Astrocyte of the cerebellum (primary cell): ENCODE measurements around the gene CELF4.

ENCODE experiments used
- DNase-seq: peaks from one replicate; pipeline ENCODE4 v3.0.0-alpha.2; 2011; ENCODE audit warnings: low read depth
- H3K4me3 ChIP-seq: 2 replicates; pipeline ENCODE4 v1.5.1; 2011; ENCODE audit warnings: mild to moderate bottlenecking, low read depth, low read length, moderate library complexity
- in situ Hi-C: cut with HindIII; loops from 2 replicates; pipeline ENCODE4 v1.10.0; 2017; ENCODE audit warnings: low sequenced_read_pairs
- TF ChIP-seq, protein P1 (sequence below): IDR thresholded peaks from 2 replicates; pipeline ENCODE4 v1.5.1; 2012; ENCODE audit warnings: low read length, low read depth, moderate library complexity, mild to moderate bottlenecking; ENCODE audit errors: missing control alignments

CELF4 gene

DNA sequence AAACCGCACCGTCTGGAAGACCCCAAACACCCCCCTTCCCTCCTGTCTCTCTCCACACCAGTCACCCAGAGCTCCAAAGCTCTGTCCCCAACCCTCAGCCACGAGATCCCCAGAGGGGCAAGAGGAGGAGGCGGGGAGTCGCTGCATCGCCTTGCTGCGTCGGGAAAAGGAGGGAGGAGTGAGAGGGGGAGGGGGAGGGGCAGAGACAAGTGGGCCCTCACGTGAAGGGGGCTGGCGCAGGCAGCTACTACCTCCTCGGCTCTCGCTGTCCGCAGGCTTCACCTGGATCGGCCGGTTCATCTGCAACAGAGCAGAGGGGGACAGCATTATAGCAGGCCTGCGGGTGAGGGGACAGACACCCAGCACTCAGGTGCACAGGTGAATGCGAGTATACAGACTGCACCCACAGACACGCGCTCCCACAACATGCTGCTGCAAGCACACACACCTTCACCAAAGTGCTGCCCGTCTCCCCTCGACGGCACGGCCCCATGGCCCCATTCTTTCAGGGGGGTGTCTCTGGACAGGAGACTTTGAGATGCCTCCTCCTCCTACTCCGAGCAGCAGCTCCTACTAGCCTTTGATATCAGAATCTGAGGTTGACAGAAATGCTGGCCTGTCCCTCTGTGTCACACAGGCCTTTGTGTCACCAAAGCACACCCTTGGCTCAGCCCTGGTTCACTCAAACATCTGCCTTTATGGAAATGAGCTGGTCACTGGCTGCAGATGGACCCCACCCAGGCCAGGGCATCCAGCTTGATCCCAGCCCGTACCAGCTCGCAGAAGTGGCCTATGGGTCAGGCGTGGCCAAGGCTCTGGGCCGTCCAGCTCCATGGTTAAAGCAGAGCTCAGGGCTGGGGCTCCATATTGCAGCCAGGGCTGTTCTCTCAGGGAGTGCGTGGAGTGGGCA, 243.8 kb downstream of the CELF4 start:
- in situ Hi-C loops: no loop called here
- TF ChIP-seq, protein P1, sequence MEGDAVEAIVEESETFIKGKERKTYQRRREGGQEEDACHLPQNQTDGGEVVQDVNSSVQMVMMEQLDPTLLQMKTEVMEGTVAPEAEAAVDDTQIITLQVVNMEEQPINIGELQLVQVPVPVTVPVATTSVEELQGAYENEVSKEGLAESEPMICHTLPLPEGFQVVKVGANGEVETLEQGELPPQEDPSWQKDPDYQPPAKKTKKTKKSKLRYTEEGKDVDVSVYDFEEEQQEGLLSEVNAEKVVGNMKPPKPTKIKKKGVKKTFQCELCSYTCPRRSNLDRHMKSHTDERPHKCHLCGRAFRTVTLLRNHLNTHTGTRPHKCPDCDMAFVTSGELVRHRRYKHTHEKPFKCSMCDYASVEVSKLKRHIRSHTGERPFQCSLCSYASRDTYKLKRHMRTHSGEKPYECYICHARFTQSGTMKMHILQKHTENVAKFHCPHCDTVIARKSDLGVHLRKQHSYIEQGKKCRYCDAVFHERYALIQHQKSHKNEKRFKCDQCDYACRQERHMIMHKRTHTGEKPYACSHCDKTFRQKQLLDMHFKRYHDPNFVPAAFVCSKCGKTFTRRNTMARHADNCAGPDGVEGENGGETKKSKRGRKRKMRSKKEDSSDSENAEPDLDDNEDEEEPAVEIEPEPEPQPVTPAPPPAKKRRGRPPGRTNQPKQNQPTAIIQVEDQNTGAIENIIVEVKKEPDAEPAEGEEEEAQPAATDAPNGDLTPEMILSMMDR: no peak
- H3K4me3 ChIP-seq: no peak overlapping the region
- DNase-seq: no peak

DNA sequence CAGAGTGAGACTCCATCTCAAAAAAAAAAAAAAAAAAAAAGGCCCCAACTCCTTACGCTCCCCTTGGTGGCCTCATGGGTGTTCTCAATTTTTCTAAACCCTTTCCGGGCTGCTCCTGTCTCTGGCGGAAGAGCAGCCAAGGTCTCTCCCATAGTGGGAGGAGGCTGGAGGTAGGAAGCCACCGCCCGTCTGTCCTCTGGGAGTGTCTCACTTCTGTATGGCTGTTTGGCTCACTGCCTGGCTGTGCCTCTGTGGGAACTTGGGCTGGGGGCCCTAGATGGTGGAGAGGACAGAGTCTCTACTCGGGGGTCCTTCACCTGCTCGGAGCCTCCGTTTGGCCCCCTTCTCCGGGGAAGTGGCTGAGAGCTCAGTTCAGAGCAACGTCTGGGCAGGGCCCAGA, 245.3 kb downstream of the CELF4 start:
- no peak for DNase-seq
- in situ Hi-C loops: no loop called here
- H3K4me3 ChIP-seq: no peak overlapping the region
- TF ChIP-seq, protein P1: no peak

DNA sequence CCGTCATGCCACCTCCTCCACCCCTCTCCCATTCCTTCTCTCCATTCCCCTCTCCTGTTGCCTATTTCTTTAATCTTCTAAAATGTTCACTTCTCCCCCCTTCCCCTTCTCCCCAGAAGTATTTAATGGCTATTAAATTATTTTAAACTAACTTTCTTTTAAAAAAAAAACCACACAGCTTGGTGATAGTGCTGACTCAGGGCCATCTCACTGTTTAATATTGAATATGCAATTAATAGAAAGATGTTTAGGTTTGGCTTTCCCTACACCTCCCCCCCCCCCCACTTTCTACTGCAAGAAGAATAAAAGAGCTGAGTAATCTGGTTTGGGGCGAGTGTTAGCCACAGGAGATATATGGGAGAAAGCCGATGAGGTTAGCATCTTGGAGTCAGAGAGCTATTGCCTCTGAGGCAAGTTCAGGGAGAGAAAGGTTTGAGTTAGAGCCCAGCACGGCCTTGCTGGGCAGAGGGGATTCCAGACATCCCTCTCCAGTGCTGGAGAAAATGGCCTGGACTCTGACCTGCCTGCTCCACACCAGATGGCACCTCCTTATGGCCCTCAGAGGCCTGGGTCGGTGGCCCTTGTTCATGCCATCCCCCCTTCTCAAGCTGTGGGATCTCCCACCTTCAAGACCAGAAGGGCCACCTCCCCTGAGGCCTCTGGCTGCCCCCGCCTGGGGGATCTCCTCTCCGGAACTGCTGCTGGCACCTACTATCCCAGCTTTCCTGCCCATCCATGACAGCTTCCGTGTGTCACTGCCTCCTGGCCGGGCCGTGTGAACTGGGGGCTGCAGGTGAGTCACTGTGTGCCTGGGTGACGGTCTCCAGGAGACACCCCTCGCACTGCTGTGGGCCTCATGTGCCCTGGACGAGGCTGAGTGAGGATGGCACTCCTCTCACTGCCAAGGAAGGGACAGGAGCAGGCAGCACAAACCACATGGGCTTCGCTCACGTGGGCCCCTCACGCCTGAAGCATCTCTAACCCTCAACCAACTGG, 246.9 kb downstream of the CELF4 start:
- DNase-seq: no peak
- H3K4me3 ChIP-seq: no peak overlapping the region
- in situ Hi-C loops: no loop called here
- TF ChIP-seq, protein P1: no peak

DNA sequence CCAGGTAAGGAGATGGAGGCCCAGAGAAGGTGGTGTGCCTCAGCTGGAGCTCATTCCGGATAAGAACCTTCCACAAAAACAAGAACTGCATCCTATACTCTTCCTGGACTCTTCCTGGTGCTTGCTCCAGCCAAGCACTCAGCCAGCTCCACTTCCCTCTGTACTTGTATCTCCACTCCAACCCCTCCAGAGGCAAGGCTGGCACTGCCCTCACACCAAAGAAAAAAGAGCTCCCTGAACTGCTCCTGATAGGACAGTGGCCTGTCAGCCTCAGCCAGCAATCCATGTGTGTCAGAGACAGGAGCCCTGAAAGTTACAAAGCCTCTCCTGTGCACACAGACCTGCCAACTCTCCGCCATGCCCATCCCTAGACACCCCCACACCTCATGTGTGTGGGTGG, 248.1 kb downstream of the CELF4 start:
- no peak for DNase-seq
- in situ Hi-C loops: no loop called here
- TF ChIP-seq, protein P1: no peak
- H3K4me3 ChIP-seq: no peak overlapping the region

DNA sequence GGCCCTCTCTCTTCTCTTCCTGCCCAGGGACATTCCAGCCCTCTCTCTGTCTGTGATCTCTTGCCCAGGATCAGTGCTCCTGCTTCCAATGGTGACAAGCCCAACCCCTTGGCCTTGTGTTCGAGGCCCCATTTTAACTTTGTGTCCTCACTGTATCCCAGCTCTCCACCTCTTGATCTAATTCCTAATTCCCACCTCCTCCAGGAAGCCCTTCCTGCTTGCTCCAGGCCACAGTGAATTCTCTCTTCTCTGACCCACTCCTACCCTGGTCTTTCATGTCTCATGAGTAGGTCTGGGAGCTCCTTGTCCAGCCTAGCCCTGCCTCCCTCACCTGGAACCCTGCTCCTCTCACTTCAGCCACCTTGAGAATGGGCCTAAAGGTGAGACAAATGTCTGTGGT, 249.1 kb downstream of the CELF4 start:
- no peak for DNase-seq
- TF ChIP-seq, protein P1: no peak
- in situ Hi-C loops: no loop called here
- H3K4me3 ChIP-seq: no peak overlapping the region

DNA sequence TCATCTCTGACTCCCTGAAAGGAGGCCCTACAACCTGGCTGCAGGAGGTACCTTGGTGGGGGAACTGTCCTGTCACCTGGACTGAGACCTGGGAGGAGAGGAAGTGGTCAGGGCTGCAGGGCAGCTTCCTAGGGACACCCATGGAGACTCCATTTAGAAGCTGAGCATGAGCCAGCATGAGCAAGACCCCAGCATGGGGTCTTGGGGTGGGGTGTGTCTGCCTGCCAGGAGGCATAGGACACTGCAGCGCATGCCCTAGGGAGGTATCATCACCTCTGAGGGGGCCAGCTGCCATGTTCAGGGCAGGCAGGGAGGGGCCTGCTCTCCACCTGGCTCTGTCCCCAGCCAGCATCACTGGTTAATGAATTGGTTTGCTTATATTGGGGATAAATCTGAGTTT, 249.7 kb downstream of the CELF4 start:
- no peak for DNase-seq
- TF ChIP-seq, protein P1: no peak
- no peak overlapping the region for H3K4me3 ChIP-seq
- in situ Hi-C loops: no loop called here
